IPS-15b (cell line): Measurements from ENCODE around the gene IBTK.
"Not testable (repeated sequence)": the region's sequence is repeated elsewhere in the genome, so short reads cannot be mapped to it uniquely, and the experiment has no call there.

Experiments used
- H3K27me3 ChIP-seq: one replicate; pipeline ENCODE4 v1.6.1; 2013; ENCODE audit warnings: low read length; ENCODE audit not compliant: control insufficient read depth, insufficient read depth
- H3K36me3 ChIP-seq: one replicate; pipeline ENCODE4 v1.6.1; 2013; ENCODE audit warnings: low read length; ENCODE audit not compliant: control insufficient read depth, insufficient read depth
- H3K4me1 ChIP-seq: one replicate; pipeline ENCODE4 v1.6.1; 2013; ENCODE audit warnings: mild to moderate bottlenecking, low read length; ENCODE audit not compliant: control insufficient read depth, insufficient read depth
- H3K4me3 ChIP-seq: one replicate; pipeline ENCODE4 v1.5.1; 2013; ENCODE audit warnings: low read depth, low read length
- H3K9ac ChIP-seq: one replicate; pipeline ENCODE4 v1.6.1; 2013; ENCODE audit warnings: low read depth, mild to moderate bottlenecking, low read length
- H3K9me3 ChIP-seq: one replicate; pipeline ENCODE4 v1.6.1; 2013; ENCODE audit warnings: mild to moderate bottlenecking, low read length; ENCODE audit not compliant: control insufficient read depth, insufficient read depth

Gene IBTK

GRCh38 chr6:82197784-82198183, 49.8 kb downstream of the IBTK start:
- Histone ChIP-seq H3K9me3 (no peaks in the 10 kb centered on the region), H3K4me1 (no peaks in the 10 kb centered on the region), H3K4me3 (no peak overlapping the region), H3K36me3 (peaks cover 7% of the 10 kb centered on the region), H3K27me3 (no peaks in the 10 kb centered on the region), H3K9ac (no peak overlapping the region)

DNA sequence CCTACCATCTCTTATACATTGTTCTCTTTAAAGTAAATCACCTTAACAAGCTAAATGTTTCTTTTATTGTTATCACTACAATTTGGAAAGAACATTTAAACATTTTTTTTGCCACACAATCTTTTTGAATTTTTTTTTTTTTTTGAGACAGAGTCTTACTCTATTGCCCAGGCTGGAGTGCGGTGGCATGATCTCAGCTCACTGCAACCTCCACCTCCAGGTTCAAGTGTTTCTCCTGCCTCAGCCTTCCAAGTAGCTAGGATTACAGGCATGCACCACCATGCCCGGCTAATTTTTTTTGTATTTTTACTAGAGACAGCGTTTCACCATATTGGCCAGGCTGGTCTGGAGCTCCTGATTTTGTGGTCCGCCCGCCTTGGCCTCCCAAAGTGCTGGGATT, 50.3 kb downstream of the IBTK start:
- not testable (repeated sequence) for H3K4me3 ChIP-seq, H3K9ac ChIP-seq, H3K4me1 ChIP-seq, H3K36me3 ChIP-seq, H3K9me3 ChIP-seq, H3K27me3 ChIP-seq

- no peaks in the 10 kb centered on the region for H3K9me3 ChIP-seq
- H3K9ac ChIP-seq, result no peak overlapping the region
- H3K4me3 ChIP-seq, result no peak overlapping the region
- no peaks in the 10 kb centered on the region for H3K4me1 ChIP-seq
- no peaks in the 10 kb centered on the region for H3K27me3 ChIP-seq
- peaks cover 7% of the 10 kb centered on the region for H3K36me3 ChIP-seq
These were observed 51.4 kb downstream of the IBTK start for GRCh38 chr6:82196161-82196560.

DNA sequence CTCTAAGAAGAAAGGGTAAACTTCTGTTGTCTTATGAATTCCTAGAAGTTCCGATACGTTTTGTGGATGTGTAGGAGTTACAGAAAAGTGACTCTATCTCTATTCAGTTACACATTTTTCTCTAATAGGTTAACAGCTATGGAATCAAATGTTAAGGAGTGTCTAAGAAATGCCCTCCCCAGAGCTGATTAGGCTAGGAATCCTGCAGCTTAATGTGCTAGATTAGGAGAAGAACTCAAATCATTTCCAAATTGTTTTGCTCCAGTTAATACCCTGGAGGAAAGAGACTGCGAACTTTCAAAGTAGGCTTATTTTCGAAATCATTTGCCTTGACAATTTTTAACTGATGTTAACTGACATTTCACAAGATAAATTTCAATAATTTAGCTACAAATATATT, 51.9 kb downstream of the IBTK start:
- Histone ChIP-seq H3K4me1 (no peaks in the 10 kb centered on the region), H3K4me3 (no peak overlapping the region), H3K36me3 (peaks cover 7% of the 10 kb centered on the region), H3K27me3 (no peaks in the 10 kb centered on the region), H3K9ac (no peak overlapping the region), H3K9me3 (no peaks in the 10 kb centered on the region)

DNA sequence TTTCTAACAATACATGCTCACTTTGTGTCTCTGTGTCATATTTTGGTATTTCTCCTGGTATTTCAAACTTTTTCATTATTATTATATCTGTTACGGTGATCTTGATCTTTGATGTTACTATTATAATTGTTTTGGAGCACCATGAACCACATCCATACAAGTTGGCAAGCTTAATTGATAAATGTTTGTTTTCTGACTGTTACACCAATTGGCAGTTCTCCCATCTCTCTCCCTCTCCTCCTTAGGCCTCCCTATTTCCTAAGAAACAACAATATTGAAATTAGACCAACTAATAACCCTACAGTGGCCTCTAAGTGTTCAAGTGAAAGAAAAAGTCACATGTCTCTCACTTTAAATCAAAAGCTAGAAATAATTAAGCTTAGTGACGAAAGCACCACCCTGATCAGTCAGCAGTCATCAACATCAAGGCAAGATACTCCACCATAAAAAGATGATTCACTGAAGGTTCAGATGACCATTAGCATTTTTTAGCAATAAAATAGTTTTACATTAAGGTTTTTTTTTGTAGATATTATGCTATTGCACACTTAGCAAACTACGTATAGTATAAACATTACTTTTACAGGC, 61.5 kb downstream of the IBTK start:
- Histone ChIP-seq H3K27me3 (no peaks in the 10 kb centered on the region), H3K4me3 (no peak overlapping the region), H3K4me1 (no peaks in the 10 kb centered on the region), H3K9me3 (no peaks in the 10 kb centered on the region), H3K9ac (no peak overlapping the region), H3K36me3 (peaks cover 3% of the 10 kb centered on the region)

DNA sequence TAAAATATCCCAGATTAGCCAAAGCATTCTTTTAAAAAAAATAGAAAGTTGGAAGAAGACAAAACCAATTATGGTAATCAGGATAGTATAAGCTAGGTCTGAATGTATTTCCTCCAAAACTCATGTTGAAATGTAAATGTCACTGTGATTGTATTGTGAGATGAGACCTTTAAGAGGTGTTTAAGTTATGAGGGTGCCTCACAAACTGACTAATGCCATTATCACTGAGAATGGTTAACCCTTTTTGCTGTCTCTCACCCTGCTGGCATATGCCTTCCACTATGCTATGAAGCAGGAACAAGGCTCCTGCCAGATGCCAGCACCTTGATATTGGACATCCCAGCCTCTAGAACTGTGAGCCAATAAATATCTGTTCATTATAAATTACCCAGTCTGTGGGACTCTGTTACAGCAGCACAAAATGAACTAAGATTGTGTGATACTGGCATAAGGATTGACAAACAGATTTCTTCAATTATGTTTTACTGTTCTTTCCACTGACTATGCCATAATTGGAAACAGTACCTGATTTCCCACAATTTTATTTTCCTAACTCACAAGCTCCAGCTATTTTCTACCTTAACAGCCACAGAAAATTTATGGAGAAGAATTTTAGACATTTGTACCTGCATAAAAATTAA, 63.8 kb downstream of the IBTK start:
- Histone ChIP-seq H3K4me1 (no peaks in the 10 kb centered on the region), H3K4me3 (no peak overlapping the region), H3K9me3 (no peaks in the 10 kb centered on the region), H3K9ac (no peak overlapping the region), H3K27me3 (no peaks in the 10 kb centered on the region), H3K36me3 (no peaks in the 10 kb centered on the region)

DNA sequence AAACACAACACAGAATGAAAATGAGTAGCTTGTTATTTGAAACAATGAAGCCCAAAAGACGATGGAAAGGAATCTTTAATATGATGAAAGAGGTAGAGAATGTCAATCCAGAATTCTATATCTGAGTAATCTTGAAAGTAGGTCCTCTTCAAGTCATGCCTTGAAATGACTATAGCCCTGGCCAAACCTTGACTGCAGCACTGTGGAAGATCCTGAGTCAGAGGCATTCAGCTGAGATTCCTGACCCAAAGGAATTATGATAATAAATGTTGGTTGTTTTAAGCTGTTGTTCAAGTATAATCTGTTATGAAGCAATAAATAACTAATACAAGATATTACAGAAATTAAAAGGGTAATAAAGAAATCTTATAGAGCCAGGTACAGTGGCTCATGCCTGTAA, 64.8 kb downstream of the IBTK start:
- H3K4me1 ChIP-seq, result no peaks in the 10 kb centered on the region
- H3K9me3 ChIP-seq, result no peaks in the 10 kb centered on the region
- H3K9ac ChIP-seq, result no peak overlapping the region
- H3K27me3 ChIP-seq, result no peaks in the 10 kb centered on the region
- H3K36me3 ChIP-seq, result no peaks in the 10 kb centered on the region
- H3K4me3 ChIP-seq, result no peak overlapping the region

- H3K4me1 ChIP-seq, result no peaks in the 10 kb centered on the region
These were observed 68.1 kb downstream of the IBTK start for GRCh38 chr6:82179415-82179814.

DNA sequence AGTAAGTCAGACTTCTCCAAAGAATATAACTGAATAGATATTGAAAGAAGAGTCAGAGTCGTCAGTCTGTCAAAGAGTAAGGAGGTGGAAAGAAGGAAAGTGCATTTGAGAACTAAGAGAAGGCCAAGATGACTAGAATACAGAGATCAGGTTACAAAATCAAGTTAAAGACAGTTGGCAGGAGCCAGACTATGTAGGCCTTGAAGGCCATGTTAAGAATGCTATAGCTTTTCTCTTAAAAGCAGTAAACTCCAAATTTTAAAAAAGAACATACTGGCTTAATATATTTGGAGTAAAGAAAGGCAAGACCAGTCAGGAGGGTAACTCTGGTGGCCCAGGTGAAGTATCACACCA, 68.8 kb downstream of the IBTK start:
- no peak overlapping the region for H3K9ac ChIP-seq
- no peaks in the 10 kb centered on the region for H3K4me1 ChIP-seq
- H3K4me3 ChIP-seq, result no peak overlapping the region
- H3K9me3 ChIP-seq, result no peaks in the 10 kb centered on the region
- no peaks in the 10 kb centered on the region for H3K27me3 ChIP-seq
- no peaks in the 10 kb centered on the region for H3K36me3 ChIP-seq

More at GRCh38 chr6:82179415-82179814, 68.1 kb downstream of the IBTK start:
- Histone ChIP-seq H3K36me3 (no peaks in the 10 kb centered on the region), H3K9ac (no peak overlapping the region), H3K9me3 (no peaks in the 10 kb centered on the region), H3K27me3 (no peaks in the 10 kb centered on the region), H3K4me3 (no peak overlapping the region)

- no peaks in the 10 kb centered on the region for H3K4me1 ChIP-seq
- no peaks in the 10 kb centered on the region for H3K9me3 ChIP-seq
- no peak overlapping the region for H3K9ac ChIP-seq
- no peaks in the 10 kb centered on the region for H3K36me3 ChIP-seq
- no peaks in the 10 kb centered on the region for H3K27me3 ChIP-seq
- no peak overlapping the region for H3K4me3 ChIP-seq
These were observed 69.3 kb downstream of the IBTK start for GRCh38 chr6:82178077-82178758.

- H3K36me3 ChIP-seq, result no peaks in the 10 kb centered on the region
- H3K4me1 ChIP-seq, result no peaks in the 10 kb centered on the region
- no peaks in the 10 kb centered on the region for H3K27me3 ChIP-seq
- no peaks in the 10 kb centered on the region for H3K9me3 ChIP-seq
- no peak overlapping the region for H3K9ac ChIP-seq
- H3K4me3 ChIP-seq, result no peak overlapping the region
These were observed 70.9 kb downstream of the IBTK start for GRCh38 chr6:82176616-82177015.

DNA sequence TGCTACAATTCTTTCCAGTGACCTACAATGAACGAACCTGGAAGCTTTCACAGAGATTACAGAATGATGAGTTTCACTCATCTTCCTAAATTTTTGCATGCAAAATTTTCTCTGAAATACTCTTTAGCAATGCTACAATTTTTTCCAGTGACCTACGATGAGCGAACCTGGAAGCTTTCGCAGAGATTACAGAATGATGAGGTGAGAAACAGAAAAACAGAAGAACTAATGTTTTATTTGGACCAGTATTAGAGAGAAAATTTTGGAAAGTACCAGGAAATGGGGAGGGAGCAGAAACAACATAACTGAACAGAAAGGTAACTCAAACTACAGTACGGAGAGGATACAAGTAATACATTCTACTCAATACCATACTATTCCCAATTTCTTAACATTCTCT, 75.0 kb downstream of the IBTK start:
- H3K9ac ChIP-seq, result no peak overlapping the region
- no peaks in the 10 kb centered on the region for H3K9me3 ChIP-seq
- H3K4me1 ChIP-seq, result no peaks in the 10 kb centered on the region
- H3K4me3 ChIP-seq, result no peak overlapping the region
- no peaks in the 10 kb centered on the region for H3K36me3 ChIP-seq
- no peaks in the 10 kb centered on the region for H3K27me3 ChIP-seq
